ENCODE measurements around the gene TNRC6B. TPM values are rescaled to one million over a fixed set of nuclear protein-coding genes. Genes with fewer than 3 reads are reported as not detected.
A peak's percentile ranks its signal among the peaks of the same experiment; 100 is the strongest.

TNRC6B gene
- total RNA-seq, 1 experiment from 2014 or later, result 58.1 TPM

DNA sequence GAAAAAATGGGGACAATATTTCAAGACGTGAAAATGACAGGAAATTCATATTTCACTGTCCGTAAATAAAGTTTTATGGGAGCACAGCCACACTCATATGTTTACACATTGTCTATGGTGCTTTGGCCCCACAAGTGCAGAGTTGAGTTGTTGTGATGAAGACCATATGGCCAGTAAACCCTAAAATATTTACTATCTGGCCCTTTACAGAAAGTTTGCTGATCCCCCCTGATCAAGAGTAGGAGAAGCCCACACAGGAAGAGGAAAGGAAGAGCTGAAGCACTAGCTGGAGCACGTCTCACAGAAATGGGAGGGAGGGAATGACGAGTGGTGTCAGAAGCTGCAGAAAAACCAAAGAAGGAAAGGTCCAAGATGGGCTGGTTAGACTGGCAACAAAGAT is 78.8 kb downstream of the TNRC6B start:
- Histone ChIP-seq H3K9me3 (ENCODE audit: control insufficient read depth, low read depth, low read length) (no peaks in the 10 kb centered on the region), H3K23me2 (ENCODE audit: insufficient read length, low read depth, low read length, poor library complexity, severe bottlenecking) (no peaks in the 10 kb centered on the region), H4K20me1 (ENCODE audit: control insufficient read depth, insufficient read depth, insufficient read length) (no peaks in the 10 kb centered on the region), H3K27me3 (ENCODE audit: insufficient read depth, low read length) (no peaks in the 10 kb centered on the region), H3K4me1 (ENCODE audit: insufficient read depth, low read length) (no peaks in the 10 kb centered on the region), H3K79me1 (ENCODE audit: insufficient read depth, low read depth, low read length, poor library complexity, severe bottlenecking) (no peaks in the 10 kb centered on the region), H3K56ac (ENCODE audit: insufficient read length, low read depth, low read length) (no peak overlapping the region), H3K18ac (ENCODE audit: insufficient read length, low read depth, low read length) (no peak overlapping the region), H4K91ac (ENCODE audit: insufficient read length, low read depth, low read length) (no peak overlapping the region), H3K23ac (ENCODE audit: insufficient read length, low read depth, low read length) (no peak overlapping the region), H3K9ac (ENCODE audit: extremely low read depth, insufficient read length, low read length) (no peak overlapping the region), H2AFZ (ENCODE audit: low read length) (no peak overlapping the region), H3K4me2 (ENCODE audit: insufficient read depth, insufficient read length, low read length) (no peak overlapping the region), H3K27ac (ENCODE audit: insufficient read length, low read depth, low read length) (no peak overlapping the region), H2BK20ac (ENCODE audit: low read depth, low read length, poor library complexity, severe bottlenecking) (no peak overlapping the region), H3K14ac (ENCODE audit: insufficient read depth, low read length) (no peak overlapping the region), H4K5ac (ENCODE audit: insufficient read length, low read depth, low read length) (no peak overlapping the region), H2AK5ac (ENCODE audit: insufficient read length, low read length) (no peak overlapping the region), H2BK12ac (ENCODE audit: insufficient read length, low read depth, low read length) (no peak overlapping the region), H3K4ac (ENCODE audit: low read depth, low read length) (no peak overlapping the region), H3K79me2 (ENCODE audit: insufficient read depth, low read length) (peaks cover 3% of the 10 kb centered on the region; the same call in 1 of the 2 replicates), H3T11ph (ENCODE audit: low read length) (no peak overlapping the region), H4K8ac (replicated peaks; ENCODE audit: insufficient read length, low read depth, low read length) (no peak overlapping the region), H2BK120ac (ENCODE audit: low read depth, low read length, poor library complexity, severe bottlenecking) (no peak overlapping the region), H2BK15ac (ENCODE audit: low read depth, low read length) (no peak overlapping the region), H2BK5ac (ENCODE audit: insufficient read length, low read length) (no peak overlapping the region)
- TF ChIP-seq, protein P1, sequence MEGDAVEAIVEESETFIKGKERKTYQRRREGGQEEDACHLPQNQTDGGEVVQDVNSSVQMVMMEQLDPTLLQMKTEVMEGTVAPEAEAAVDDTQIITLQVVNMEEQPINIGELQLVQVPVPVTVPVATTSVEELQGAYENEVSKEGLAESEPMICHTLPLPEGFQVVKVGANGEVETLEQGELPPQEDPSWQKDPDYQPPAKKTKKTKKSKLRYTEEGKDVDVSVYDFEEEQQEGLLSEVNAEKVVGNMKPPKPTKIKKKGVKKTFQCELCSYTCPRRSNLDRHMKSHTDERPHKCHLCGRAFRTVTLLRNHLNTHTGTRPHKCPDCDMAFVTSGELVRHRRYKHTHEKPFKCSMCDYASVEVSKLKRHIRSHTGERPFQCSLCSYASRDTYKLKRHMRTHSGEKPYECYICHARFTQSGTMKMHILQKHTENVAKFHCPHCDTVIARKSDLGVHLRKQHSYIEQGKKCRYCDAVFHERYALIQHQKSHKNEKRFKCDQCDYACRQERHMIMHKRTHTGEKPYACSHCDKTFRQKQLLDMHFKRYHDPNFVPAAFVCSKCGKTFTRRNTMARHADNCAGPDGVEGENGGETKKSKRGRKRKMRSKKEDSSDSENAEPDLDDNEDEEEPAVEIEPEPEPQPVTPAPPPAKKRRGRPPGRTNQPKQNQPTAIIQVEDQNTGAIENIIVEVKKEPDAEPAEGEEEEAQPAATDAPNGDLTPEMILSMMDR (conservative IDR thresholded peaks at IDR 0.05), result no peak
- Mint-ChIP-seq H3K9me3 (no peaks in the 10 kb centered on the region), H3K36me3 (ENCODE audit: insufficient read depth in 1 of 3, low read depth in 3 of 3) (peaks cover 7 to 45% (median 35%) of the 10 kb centered on the region in 3 experiments; a peak in 6 of 7 replicates), H3K27me3 (ENCODE audit: low read depth) (no peaks in the 10 kb centered on the region), H3K4me3 (no peak overlapping the region), H3K27ac (peak overlapping the region in 1 of 3 experiments; percentile 50; a peak in 3 of 7 replicates), H3K4me1 (peaks cover 4 to 5% of the 10 kb centered on the region in 2 experiments; a peak in 3 of 4 replicates)
- WGBS (ENCODE audit: extremely low coverage, insufficient read length, low lambda C conversion rate), result no CpG with 5 or more reads among the region's 4 CpGs
- DNase-seq, result no peak

Data from H9 (cell line).